Stimulated activated naive CD4-positive, alpha-beta T cell (primary cell): ENCODE results near the gene SPTBN4.

ENCODE experiments used
- DNase-seq, 6 experiments: peaks; one replicate each; lab custom pipeline; 2025; lab: John Stamatoyannopoulos, UW

The SPTBN4 gene

GRCh38 chr19:40603071-40603388, 136.2 kb downstream of the SPTBN4 start:
- no peak for DNase-seq

GRCh38 chr19:40603389-40604170, 136.8 kb downstream of the SPTBN4 start:
- peak; percentile 87 to 96 (median 90) for DNase-seq

GRCh38 chr19:40604171-40604646, 137.4 kb downstream of the SPTBN4 start:
- DNase-seq, result no peak

GRCh38 chr19:40604647-40605215, 137.9 kb downstream of the SPTBN4 start:
- peak in 2 of 6 experiments; percentile 19 to 31 for DNase-seq

GRCh38 chr19:40605216-40605971, 138.6 kb downstream of the SPTBN4 start:
- DNase-seq, result peak; percentile 67 to 80 (median 71)

GRCh38 chr19:40607311-40608239, 140.8 kb downstream of the SPTBN4 start:
- no peak for DNase-seq

- no peak for DNase-seq
These were observed 141.4 kb downstream of the SPTBN4 start for GRCh38 chr19:40608240-40608621.

- no peak for DNase-seq
These were observed 142.2 kb downstream of the SPTBN4 start for GRCh38 chr19:40608957-40609356.

- peak; percentile 69 to 84 (median 79) for DNase-seq
These were observed 143.0 kb downstream of the SPTBN4 start for GRCh38 chr19:40609561-40610395.

- peak; percentile 57 to 84 (median 74) for DNase-seq
These were observed 143.7 kb downstream of the SPTBN4 start for GRCh38 chr19:40610396-40611064.

- DNase-seq, result peak in 1 of 6 experiments; percentile 26
These were observed 144.3 kb downstream of the SPTBN4 start for GRCh38 chr19:40611096-40611495.

GRCh38 chr19:40611900-40612698, 145.3 kb downstream of the SPTBN4 start:
- DNase-seq, result no peak

GRCh38 chr19:40612831-40613689, 146.3 kb downstream of the SPTBN4 start:
- DNase-seq, result peak; percentile 22 to 75 (median 60)

- DNase-seq, result peak; percentile 77 to 94 (median 82)
These were observed 147.2 kb downstream of the SPTBN4 start for GRCh38 chr19:40613690-40614621.

- DNase-seq, result peak; percentile 21 to 85 (median 62)
These were observed 148.0 kb downstream of the SPTBN4 start for GRCh38 chr19:40614622-40615411.

GRCh38 chr19:40616178-40616577, 149.4 kb downstream of the SPTBN4 start:
- no peak for DNase-seq
